HCT116 (cell line): Measurements from ENCODE around the gene CDYL. TPM values are rescaled to one million over a fixed set of nuclear protein-coding genes. Genes with fewer than 3 reads are reported as not detected.

ENCODE experiments used
- ATAC-seq: fragments of 200-7000 bp; cut with Tn5 transposase; 2 replicates; pipeline ENCODE4 v1.9.1; 2020; ENCODE audit warnings: mild to moderate bottlenecking, moderate library complexity
- BruUV-seq: library from RNA; stranded (reverse); fragments of 400-500 nt; replicated peaks from 2 replicates; lab custom pipeline; 2021; lab: Mats Ljungman, UMichigan
- CTCF ChIA-PET: fragments of 300-600 bp; sonication (Branson Sonifier 250); formaldehyde crosslinking; loops from one replicate; lab custom pipeline; 2021; ENCODE audit warnings: antibody characterized with exemption; lab: Charles Lee
- POLR2A ChIA-PET: fragments of 300-600, 350-600 bp; sonication (Branson Sonifier 250); formaldehyde crosslinking; loops from one replicate; lab custom pipeline; 2021; ENCODE audit warnings: antibody characterized with exemption; lab: Charles Lee
- RAD21 ChIA-PET, 2 experiments: fragments of 300-600 bp; sonication (Branson Sonifier 250); formaldehyde crosslinking; loops; one replicate each; lab custom pipeline; 2023; ENCODE audit warnings: low total read pairs in 2 of 2; ENCODE audit not compliant: uncharacterized antibody in 2 of 2, unreplicated experiment in 2 of 2, low non-redundant PET in 1 of 2; lab: Charles Lee
- DNase-seq: peaks from one replicate; pipeline ENCODE4 v3.0.0-alpha.2; 2010; ENCODE audit warnings: low read depth, low spot score
- H2AFZ ChIP-seq: fragments of 200-600 bp; shearing (Covaris generic), sonication (generic); 2 replicates; pipeline ENCODE4 v1.6.1; 2017; ENCODE audit warnings: low read depth, mixed run types, mixed read lengths, antibody characterized with exemption, low read length; ENCODE audit not compliant: poor library complexity, severe bottlenecking
- H3K27ac ChIP-seq: 2 replicates; pipeline ENCODE4 v1.5.1; 2012; ENCODE audit warnings: low read depth, low read length
- H3K27me3 ChIP-seq: fragments of 200-600 bp; sonication (generic); 2 replicates; pipeline ENCODE4 v1.6.1; 2016; ENCODE audit warnings: mixed run types, low read length, mixed read lengths; ENCODE audit not compliant: insufficient read depth
- H3K36me3 ChIP-seq, 2 experiments: fragments of 200-500 bp in 1 of 2; fragments of 200-600 bp in 1 of 2; sonication (Bioruptor generic) in 1 of 2; sonication (generic) in 1 of 2; 2 replicates each; pipeline versions ENCODE4 v1.5.1 to v1.6.1; 2014 to 2016; ENCODE audit warnings: low read length in 2 of 2, inconsistent platforms in 1 of 2, mixed read lengths in 1 of 2, mixed run types in 1 of 2; ENCODE audit not compliant: insufficient read depth in 2 of 2, control insufficient read depth in 1 of 2
- H3K4me1 ChIP-seq, 2 experiments: fragments of 200-600 bp in 1 of 2; sonication (generic) in 1 of 2; 2 replicates each; pipeline versions ENCODE4 v1.5.1 to v1.6.1; 2012 to 2017; ENCODE audit warnings: low read length in 2 of 2, inconsistent platforms in 1 of 2, mild to moderate bottlenecking in 1 of 2, mixed read lengths in 1 of 2, mixed run types in 1 of 2, moderate library complexity in 1 of 2; ENCODE audit not compliant: insufficient read depth in 2 of 2, control insufficient read depth in 1 of 2
- H3K4me2 ChIP-seq: fragments of 200-600 bp; sonication (generic); 2 replicates; pipeline ENCODE4 v1.6.1; 2017; ENCODE audit warnings: mixed run types, low read length, mixed read lengths
- H3K4me3 ChIP-seq, 2 experiments: fragments of 200-600 bp in 1 of 2; sonication (generic) in 1 of 2; replicated peaks in 1 of 2; 2 replicates each; pipeline ENCODE4 v1.5.1; 2011 to 2016; ENCODE audit warnings: low read length in 2 of 2, control low read depth in 1 of 2, low read depth in 1 of 2, mild to moderate bottlenecking in 1 of 2, mixed read lengths in 1 of 2, mixed run types in 1 of 2
- H3K79me2 ChIP-seq: fragments of 200-600 bp; sonication (generic); 2 replicates; pipeline ENCODE4 v1.6.1; 2017; ENCODE audit warnings: mild to moderate bottlenecking, mixed run types, low read length, moderate library complexity, mixed read lengths; ENCODE audit not compliant: insufficient read depth
- H3K9ac ChIP-seq: fragments of 200-600 bp; sonication (generic); 2 replicates; pipeline ENCODE4 v1.6.1; 2016; ENCODE audit warnings: low read length, mixed read lengths
- H3K9me2 ChIP-seq: fragments of 200-600 bp; sonication (generic), shearing (Covaris generic); 2 replicates; pipeline ENCODE4 v1.6.1; 2017; ENCODE audit warnings: mixed run types, mild to moderate bottlenecking, moderate library complexity; ENCODE audit not compliant: insufficient read depth
- H3K9me3 ChIP-seq, 2 experiments: fragments of 200-500 bp in 1 of 2; fragments of 200-600 bp in 1 of 2; sonication (Bioruptor generic) in 1 of 2; sonication (generic) in 1 of 2; 2 replicates each; pipeline ENCODE4 v1.6.1; 2014 to 2017; ENCODE audit warnings: low read length in 2 of 2, mixed read lengths in 2 of 2, inconsistent platforms in 1 of 2, low read depth in 1 of 2, mild to moderate bottlenecking in 1 of 2, mixed run types in 1 of 2, moderate library complexity in 1 of 2; ENCODE audit not compliant: control insufficient read depth in 1 of 2, insufficient read depth in 1 of 2
- H4K20me1 ChIP-seq: fragments of 200-600 bp; sonication (generic), shearing (Covaris generic); 2 replicates; pipeline ENCODE4 v1.6.1; 2017; ENCODE audit warnings: mixed run types, mild to moderate bottlenecking, moderate library complexity; ENCODE audit not compliant: insufficient read depth
- CEBPB ChIP-seq: IDR thresholded peaks from 2 replicates; pipeline ENCODE4 v1.6.1; 2012; ENCODE audit warnings: low read depth
- ELF1 ChIP-seq: IDR thresholded peaks from 2 replicates; pipeline ENCODE4 v1.6.1; 2012; ENCODE audit warnings: low read depth, borderline replicate concordance
- EZH2phosphoT487 ChIP-seq: fragments of 200-600 bp; IDR thresholded peaks from 2 replicates; pipeline ENCODE4 v1.6.1; 2018; ENCODE audit warnings: antibody characterized with exemption, borderline replicate concordance
- JUND ChIP-seq: IDR thresholded peaks from 2 replicates; pipeline ENCODE4 v1.6.1; 2012
- SP1 ChIP-seq: IDR thresholded peaks from 2 replicates; pipeline ENCODE4 v1.6.1; 2012; ENCODE audit warnings: low read depth
- intact Hi-C: fragments of 100-400 bp; cut with micrococcal nuclease; formaldehyde crosslinking; loops from 2 replicates; pipeline ENCODE4 v1.10.0; 2022
- total RNA-seq: library from RNA; stranded (reverse); gene quantifications from one replicate; pipeline ENCODE4 v1.2.1, GENCODE V29; 2021; ENCODE audit not compliant: unreplicated experiment
- TF ChIP-seq, protein P1 (sequence below), 3 experiments: fragments of 200-600 bp in 1 of 3; sonication (generic) in 1 of 3; IDR thresholded peaks in 2 of 3; conservative IDR thresholded peaks in 1 of 3; 2 replicates each; pipeline ENCODE4 v1.5.1; 2012 to 2017; ENCODE audit warnings: low read depth in 2 of 3, low read length in 2 of 3, antibody characterized with exemption in 1 of 3, borderline replicate concordance in 1 of 3, control low read depth in 1 of 3, mild to moderate bottlenecking in 1 of 3, mixed read lengths in 1 of 3, mixed run types in 1 of 3, moderate library complexity in 1 of 3; ENCODE audit not compliant: insufficient read depth in 1 of 3

Gene CDYL
- total RNA-seq, 1 experiment from 2014 or later = 42.6 TPM

DNA sequence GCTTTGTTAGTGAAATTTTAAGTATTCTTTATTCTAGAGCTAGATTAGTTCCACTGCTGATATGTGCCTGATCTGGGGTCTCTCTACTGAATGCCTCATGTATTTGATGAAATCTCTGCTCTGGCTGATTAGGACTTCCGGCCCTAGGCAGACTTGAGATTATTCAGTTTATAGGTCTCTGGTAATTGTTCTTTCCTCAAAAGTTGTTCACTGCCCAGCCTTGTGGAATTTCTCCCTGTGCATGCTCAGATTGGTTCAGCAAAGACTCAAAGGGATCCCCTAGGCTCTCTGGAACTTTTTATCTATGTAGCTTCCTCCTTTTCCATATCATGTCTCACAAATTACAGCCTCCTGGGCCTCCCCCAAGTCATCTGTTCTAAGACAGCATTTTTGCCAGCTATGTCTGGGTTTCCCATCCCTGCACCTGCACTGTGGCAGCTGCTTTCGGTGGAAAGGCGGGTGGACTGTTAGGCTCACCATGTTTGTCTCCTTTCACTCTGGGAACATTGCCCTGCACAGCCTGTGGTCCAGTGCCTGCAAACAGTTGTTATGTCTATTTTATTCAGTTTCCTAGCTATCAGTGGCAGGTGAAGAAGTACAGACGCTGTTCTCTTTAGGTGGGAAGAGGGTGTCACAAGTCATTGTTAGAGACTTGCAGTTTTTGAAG is 154.0 kb downstream of the CDYL start:
- Histone ChIP-seq H3K9ac (no peak overlapping the region), H3K36me3 (no peaks in the 10 kb centered on the region), H3K4me1 (peaks cover 12 to 34% of the 10 kb centered on the region in 2 experiments), H4K20me1 (no peaks in the 10 kb centered on the region), H3K9me3 (no peaks in the 10 kb centered on the region), H2AFZ (no peak overlapping the region), H3K9me2 (no peaks in the 10 kb centered on the region), H3K27me3 (no peaks in the 10 kb centered on the region), H3K79me2 (peaks cover 68% of the 10 kb centered on the region), H3K4me3 (no peak overlapping the region), H3K4me2 (no peak overlapping the region; the same call in 1 of the 2 replicates), H3K27ac (no peak overlapping the region)
- no TSS peak for BruUV-seq
- no peak for ATAC-seq
- intact Hi-C loops = loop anchor here (10.0 kb wide), 2 partner anchors 125 to 465 kb away; no protein-coding TSS in a partner anchor
- RAD21 ChIA-PET = no interaction called here
- POLR2A ChIA-PET = no interaction called here
- DNase-seq = no peak
- TF ChIP-seq EZH2phosphoT487 = no peak
- TF ChIP-seq ELF1 = no peak
- no peak for TF ChIP-seq CEBPB
- TF ChIP-seq, protein P1, sequence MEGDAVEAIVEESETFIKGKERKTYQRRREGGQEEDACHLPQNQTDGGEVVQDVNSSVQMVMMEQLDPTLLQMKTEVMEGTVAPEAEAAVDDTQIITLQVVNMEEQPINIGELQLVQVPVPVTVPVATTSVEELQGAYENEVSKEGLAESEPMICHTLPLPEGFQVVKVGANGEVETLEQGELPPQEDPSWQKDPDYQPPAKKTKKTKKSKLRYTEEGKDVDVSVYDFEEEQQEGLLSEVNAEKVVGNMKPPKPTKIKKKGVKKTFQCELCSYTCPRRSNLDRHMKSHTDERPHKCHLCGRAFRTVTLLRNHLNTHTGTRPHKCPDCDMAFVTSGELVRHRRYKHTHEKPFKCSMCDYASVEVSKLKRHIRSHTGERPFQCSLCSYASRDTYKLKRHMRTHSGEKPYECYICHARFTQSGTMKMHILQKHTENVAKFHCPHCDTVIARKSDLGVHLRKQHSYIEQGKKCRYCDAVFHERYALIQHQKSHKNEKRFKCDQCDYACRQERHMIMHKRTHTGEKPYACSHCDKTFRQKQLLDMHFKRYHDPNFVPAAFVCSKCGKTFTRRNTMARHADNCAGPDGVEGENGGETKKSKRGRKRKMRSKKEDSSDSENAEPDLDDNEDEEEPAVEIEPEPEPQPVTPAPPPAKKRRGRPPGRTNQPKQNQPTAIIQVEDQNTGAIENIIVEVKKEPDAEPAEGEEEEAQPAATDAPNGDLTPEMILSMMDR (IDR thresholded peaks at IDR 0.05 in 2 of 3, conservative IDR thresholded peaks at IDR 0.05 in 1 of 3; ENCODE audit: borderline replicate concordance in 1 of 3, insufficient read depth in 1 of 3, low read depth in 2 of 3, low read length in 2 of 3) = no peak
- no peak for TF ChIP-seq JUND
- TF ChIP-seq SP1 = no peak
- CTCF ChIA-PET = no interaction called here
